WTC11 (cell line): ENCODE measurements around the gene SACS. TPM values are rescaled to one million over a fixed set of nuclear protein-coding genes. Genes with fewer than 3 reads are reported as not detected.

Source experiments
- ATAC-seq: fragments of 200-7000 bp; cut with Tn5 transposase; 2 replicates; pipeline ENCODE4 v1.10.0; 2021; ENCODE audit warnings: mild to moderate bottlenecking, moderate library complexity
- Bru-seq: library from RNA; stranded (reverse); fragments of 400-500 nt; gene quantifications from one replicate; lab custom pipeline; 2021; lab: Mats Ljungman, UMichigan
- CTCF ChIA-PET: fragments of 300-600 bp; sonication (Branson Sonifier 250); formaldehyde crosslinking; loops from one replicate; lab custom pipeline; 2021; ENCODE audit warnings: antibody characterized with exemption; lab: Charles Lee
- POLR2A ChIA-PET: fragments of 350-600 bp; sonication (Branson Sonifier 250); formaldehyde crosslinking; loops from one replicate; lab custom pipeline; 2021; ENCODE audit warnings: antibody characterized with exemption; lab: Charles Lee
- DNase-seq: peaks from one replicate; pipeline ENCODE4 v3.0.0; 2021; ENCODE audit warnings: low spot score
- H3K27ac Mint-ChIP-seq: 2 replicates; pipeline ENCODE4 v1.8.0; 2021; ENCODE audit warnings: mixed read lengths
- H3K27me3 Mint-ChIP-seq: 2 replicates; pipeline ENCODE4 v1.8.0; 2021; ENCODE audit warnings: low read depth, mild to moderate bottlenecking, moderate library complexity, mixed read lengths
- H3K36me3 Mint-ChIP-seq: 2 replicates; pipeline ENCODE4 v1.8.0; 2021; ENCODE audit warnings: mixed read lengths
- H3K4me1 Mint-ChIP-seq: 2 replicates; pipeline ENCODE4 v1.8.0; 2022; ENCODE audit warnings: mixed read lengths
- H3K4me3 Mint-ChIP-seq: 2 replicates; pipeline ENCODE4 v1.8.0; 2021; ENCODE audit warnings: mild to moderate bottlenecking, moderate library complexity, mixed read lengths
- H3K9me3 Mint-ChIP-seq: 2 replicates; pipeline ENCODE4 v1.8.0; 2021; ENCODE audit warnings: mixed read lengths
- CREB1 ChIP-seq: sonication (generic); formaldehyde crosslinking; IDR thresholded peaks from 2 replicates; pipeline ENCODE4 v1.8.0; 2023; ENCODE audit warnings: mild to moderate bottlenecking, missing genetic modification reagents
- ELF4 ChIP-seq: sonication (generic); formaldehyde crosslinking; IDR thresholded peaks from 2 replicates; pipeline ENCODE4 v1.8.1; 2022; ENCODE audit warnings: low read depth, mild to moderate bottlenecking, moderate library complexity, missing genetic modification reagents
- ESRRA ChIP-seq: sonication (generic); formaldehyde crosslinking; IDR thresholded peaks from 2 replicates; pipeline ENCODE4 v1.8.1; 2022; ENCODE audit warnings: mild to moderate bottlenecking, missing genetic modification reagents, borderline replicate concordance
- ETV6 ChIP-seq: sonication (generic); formaldehyde crosslinking; IDR thresholded peaks from 2 replicates; pipeline ENCODE4 v1.8.1; 2022; ENCODE audit warnings: mild to moderate bottlenecking, missing genetic modification reagents
- FOXK1 ChIP-seq: sonication (generic); formaldehyde crosslinking; IDR thresholded peaks from 2 replicates; pipeline ENCODE4 v1.8.0; 2022; ENCODE audit warnings: mild to moderate bottlenecking, moderate library complexity, missing genetic modification reagents
- FOXP1 ChIP-seq: sonication (generic); formaldehyde crosslinking; IDR thresholded peaks from 2 replicates; pipeline ENCODE4 v1.8.0; 2022; ENCODE audit warnings: missing genetic modification reagents, mild to moderate bottlenecking, moderate library complexity, borderline replicate concordance
- GABPB1 ChIP-seq: sonication (generic); formaldehyde crosslinking; IDR thresholded peaks from 2 replicates; pipeline ENCODE4 v1.8.1; 2023; ENCODE audit warnings: mild to moderate bottlenecking, missing genetic modification reagents
- KAT7 ChIP-seq: sonication (generic); formaldehyde crosslinking; IDR thresholded peaks from 2 replicates; pipeline ENCODE4 v1.8.1; 2023; ENCODE audit warnings: missing genetic modification reagents, mild to moderate bottlenecking, borderline replicate concordance
- MYBL2 ChIP-seq: sonication (generic); formaldehyde crosslinking; IDR thresholded peaks from 2 replicates; pipeline ENCODE4 v1.8.1; 2023; ENCODE audit warnings: mild to moderate bottlenecking, moderate library complexity, missing genetic modification reagents
- NR3C1 ChIP-seq: sonication (generic); formaldehyde crosslinking; conservative IDR thresholded peaks from 2 replicates; pipeline ENCODE4 v1.8.1; 2023; ENCODE audit warnings: low read depth, mild to moderate bottlenecking, missing genetic modification reagents
- SP1 ChIP-seq: sonication (generic); formaldehyde crosslinking; conservative IDR thresholded peaks from 2 replicates; pipeline ENCODE4 v1.8.1; 2022; ENCODE audit warnings: missing genetic modification reagents
- TEAD4 ChIP-seq: sonication (generic); formaldehyde crosslinking; IDR thresholded peaks from 2 replicates; pipeline ENCODE4 v1.8.0; 2022; ENCODE audit warnings: mild to moderate bottlenecking, missing genetic modification reagents
- USF1 ChIP-seq: sonication (generic); formaldehyde crosslinking; IDR thresholded peaks from 2 replicates; pipeline ENCODE4 v1.8.0; 2022; ENCODE audit warnings: mild to moderate bottlenecking, missing genetic modification reagents
- ZNF416 ChIP-seq: fragments of 250-450 bp; sonication (Bioruptor Pico); IDR thresholded peaks from 2 replicates; pipeline ENCODE4 v1.9.0; 2021; ENCODE audit warnings: mild to moderate bottlenecking, inconsistent platforms
- long read RNA-seq, 3 experiments: library from RNA in 1 of 3; library from capped mRNA in 1 of 3; library from polyadenylated mRNA in 1 of 3; unstranded in 2 of 3; stranded (forward) in 1 of 3; transcript quantifications; one replicate each; pipeline ENCODE4 v2.0.0, GENCODE V29; 2021
- total RNA-seq: library from RNA; stranded (reverse); gene quantifications from 3 replicates; pipeline ENCODE4 v1.2.3, GENCODE V29; 2021
- TF ChIP-seq, protein P1 (sequence below): sonication (generic); formaldehyde crosslinking; conservative IDR thresholded peaks from 2 replicates; pipeline ENCODE4 v1.8.1; 2023; ENCODE audit warnings: mild to moderate bottlenecking, low read depth, missing genetic modification reagents, moderate library complexity
- TF ChIP-seq, protein P2 (sequence below): sonication (generic); formaldehyde crosslinking; IDR thresholded peaks from 2 replicates; pipeline ENCODE4 v1.8.0; 2022; ENCODE audit warnings: mild to moderate bottlenecking, missing genetic modification reagents
- TF ChIP-seq, protein P3 (sequence below): sonication (generic); formaldehyde crosslinking; IDR thresholded peaks from 2 replicates; pipeline ENCODE4 v1.8.1; 2023; ENCODE audit warnings: mild to moderate bottlenecking, moderate library complexity, missing genetic modification reagents

SACS gene, protein sequence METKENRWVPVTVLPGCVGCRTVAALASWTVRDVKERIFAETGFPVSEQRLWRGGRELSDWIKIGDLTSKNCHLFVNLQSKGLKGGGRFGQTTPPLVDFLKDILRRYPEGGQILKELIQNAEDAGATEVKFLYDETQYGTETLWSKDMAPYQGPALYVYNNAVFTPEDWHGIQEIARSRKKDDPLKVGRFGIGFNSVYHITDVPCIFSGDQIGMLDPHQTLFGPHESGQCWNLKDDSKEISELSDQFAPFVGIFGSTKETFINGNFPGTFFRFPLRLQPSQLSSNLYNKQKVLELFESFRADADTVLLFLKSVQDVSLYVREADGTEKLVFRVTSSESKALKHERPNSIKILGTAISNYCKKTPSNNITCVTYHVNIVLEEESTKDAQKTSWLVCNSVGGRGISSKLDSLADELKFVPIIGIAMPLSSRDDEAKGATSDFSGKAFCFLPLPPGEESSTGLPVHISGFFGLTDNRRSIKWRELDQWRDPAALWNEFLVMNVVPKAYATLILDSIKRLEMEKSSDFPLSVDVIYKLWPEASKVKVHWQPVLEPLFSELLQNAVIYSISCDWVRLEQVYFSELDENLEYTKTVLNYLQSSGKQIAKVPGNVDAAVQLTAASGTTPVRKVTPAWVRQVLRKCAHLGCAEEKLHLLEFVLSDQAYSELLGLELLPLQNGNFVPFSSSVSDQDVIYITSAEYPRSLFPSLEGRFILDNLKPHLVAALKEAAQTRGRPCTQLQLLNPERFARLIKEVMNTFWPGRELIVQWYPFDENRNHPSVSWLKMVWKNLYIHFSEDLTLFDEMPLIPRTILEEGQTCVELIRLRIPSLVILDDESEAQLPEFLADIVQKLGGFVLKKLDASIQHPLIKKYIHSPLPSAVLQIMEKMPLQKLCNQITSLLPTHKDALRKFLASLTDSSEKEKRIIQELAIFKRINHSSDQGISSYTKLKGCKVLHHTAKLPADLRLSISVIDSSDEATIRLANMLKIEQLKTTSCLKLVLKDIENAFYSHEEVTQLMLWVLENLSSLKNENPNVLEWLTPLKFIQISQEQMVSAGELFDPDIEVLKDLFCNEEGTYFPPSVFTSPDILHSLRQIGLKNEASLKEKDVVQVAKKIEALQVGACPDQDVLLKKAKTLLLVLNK (N-terminal part only)
- total RNA-seq: 30.5 to 35.2 TPM (median 30.8 TPM) in 3 replicates
- percentile 79 among the genes with signal in this experiment for Bru-seq, nascent RNA
- long read RNA-seq, experiment 1, full-length matches to known transcripts: 1 of 102 reads
- long read RNA-seq, experiment 1, partial matches to known transcripts: 13 of 102 reads
- long read RNA-seq, experiment 1, other reads (novel, unspliced or antisense): 88 of 102 reads
- long read RNA-seq, experiment 2, partial matches to known transcripts: 3 of 39 reads
- long read RNA-seq, experiment 2, other reads (novel, unspliced or antisense): 35 of 39 reads
- long read RNA-seq, experiment 3, partial matches to known transcripts: 3 of 7 reads
- long read RNA-seq, experiment 3, other reads (novel, unspliced or antisense): 2 of 7 reads

DNA sequence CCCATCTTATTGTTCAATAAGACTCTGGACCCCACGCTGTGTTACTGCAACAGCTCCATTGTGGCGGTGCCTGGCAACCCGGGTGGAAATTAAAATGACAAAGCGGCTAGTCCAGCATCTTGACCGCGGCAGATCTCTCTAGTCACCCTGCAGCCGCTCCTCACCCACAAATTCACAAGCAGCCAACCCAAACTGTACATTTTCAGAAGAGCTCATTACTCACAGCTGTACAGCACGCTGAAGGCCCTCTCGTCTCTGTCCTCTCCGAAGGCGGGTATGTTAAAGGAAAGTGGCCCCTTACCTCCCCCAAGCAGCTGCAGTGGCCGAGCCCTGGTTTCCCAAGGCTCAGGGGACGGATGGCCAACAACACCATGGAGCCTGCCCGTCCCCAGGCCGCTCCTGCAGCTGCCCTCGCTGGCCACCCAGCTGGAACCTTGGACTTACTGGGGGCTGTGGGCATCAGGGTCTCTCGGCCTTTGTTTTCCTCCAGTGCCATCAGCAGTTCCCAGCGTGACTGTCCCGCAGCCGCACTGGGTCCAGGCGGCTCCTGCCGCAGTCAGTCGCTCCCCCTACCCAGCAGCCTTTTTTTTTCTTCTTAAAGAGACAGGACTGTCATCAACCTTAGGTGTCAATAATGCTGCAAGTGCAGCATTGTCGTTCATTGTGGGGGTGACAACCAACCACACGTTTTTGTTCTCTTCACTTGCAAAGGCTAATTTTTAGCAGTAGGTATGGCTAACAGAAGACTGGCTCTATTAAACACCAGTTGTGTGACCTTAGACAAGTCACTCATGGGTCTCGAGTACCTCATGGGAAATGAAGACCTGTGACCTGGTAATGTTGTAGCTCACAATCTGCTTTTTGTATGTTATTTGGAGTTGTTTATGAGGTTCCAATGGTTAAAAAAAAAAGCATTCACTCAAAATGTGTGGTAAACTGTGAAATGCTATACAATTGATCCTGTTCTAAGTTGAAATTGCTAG lies at the start of gene SACS:
SACS (minus strand) TSS at position 532 of the 983 bp plus-strand sequence. CDS start 22,463 bp downstream, outside the sequence.
- Mint-ChIP-seq H3K27ac (peak within 1 kb of the TSS; percentile 93), H3K4me3 (peak within 1 kb of the TSS; percentile 91), H3K27me3 (peaks cover 10% of the 10 kb centered on the region), H3K4me1 (peaks cover 31% of the 10 kb centered on the region), H3K36me3 (peaks cover 4% of the 10 kb centered on the region; the same call in 1 of the 2 replicates), H3K9me3 (no peaks in the 10 kb centered on the region)
- DNase-seq (peak; percentile 82), ATAC-seq (peak; percentile 89)
- CTCF ChIA-PET: interaction anchor here (0.7 to 2.3 kb wide), 8 partner anchors 26 to 456 kb away, joined by 3 to 9 read pairs (median 4); partner anchors contain the start of gene MIPEP
- POLR2A ChIA-PET: interaction anchor here (0.6 to 0.9 kb wide), 2 partner anchors 33 to 330 kb away, joined by 3 read pairs; no protein-coding TSS in a partner anchor
- TF ChIP-seq NR3C1 (CRISPR knock-in tag): no peak
- TF ChIP-seq USF1 (CRISPR knock-in tag): peak; percentile 19; the same call in 1 of the 2 replicates
- TF ChIP-seq TEAD4 (CRISPR knock-in tag): no peak
- TF ChIP-seq ZNF416 (CRISPR knock-in tag): no peak
- TF ChIP-seq ESRRA (CRISPR knock-in tag): no peak
- no peak for TF ChIP-seq KAT7 (CRISPR knock-in tag)
- TF ChIP-seq, protein P1, sequence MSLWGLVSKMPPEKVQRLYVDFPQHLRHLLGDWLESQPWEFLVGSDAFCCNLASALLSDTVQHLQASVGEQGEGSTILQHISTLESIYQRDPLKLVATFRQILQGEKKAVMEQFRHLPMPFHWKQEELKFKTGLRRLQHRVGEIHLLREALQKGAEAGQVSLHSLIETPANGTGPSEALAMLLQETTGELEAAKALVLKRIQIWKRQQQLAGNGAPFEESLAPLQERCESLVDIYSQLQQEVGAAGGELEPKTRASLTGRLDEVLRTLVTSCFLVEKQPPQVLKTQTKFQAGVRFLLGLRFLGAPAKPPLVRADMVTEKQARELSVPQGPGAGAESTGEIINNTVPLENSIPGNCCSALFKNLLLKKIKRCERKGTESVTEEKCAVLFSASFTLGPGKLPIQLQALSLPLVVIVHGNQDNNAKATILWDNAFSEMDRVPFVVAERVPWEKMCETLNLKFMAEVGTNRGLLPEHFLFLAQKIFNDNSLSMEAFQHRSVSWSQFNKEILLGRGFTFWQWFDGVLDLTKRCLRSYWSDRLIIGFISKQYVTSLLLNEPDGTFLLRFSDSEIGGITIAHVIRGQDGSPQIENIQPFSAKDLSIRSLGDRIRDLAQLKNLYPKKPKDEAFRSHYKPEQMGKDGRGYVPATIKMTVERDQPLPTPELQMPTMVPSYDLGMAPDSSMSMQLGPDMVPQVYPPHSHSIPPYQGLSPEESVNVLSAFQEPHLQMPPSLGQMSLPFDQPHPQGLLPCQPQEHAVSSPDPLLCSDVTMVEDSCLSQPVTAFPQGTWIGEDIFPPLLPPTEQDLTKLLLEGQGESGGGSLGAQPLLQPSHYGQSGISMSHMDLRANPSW (CRISPR knock-in tag): no peak
- no peak for TF ChIP-seq ELF4 (CRISPR knock-in tag)
- TF ChIP-seq FOXP1 (CRISPR knock-in tag): peak; percentile 29; the same call in 1 of the 2 replicates
- TF ChIP-seq MYBL2 (CRISPR knock-in tag): no peak
- TF ChIP-seq SP1 (CRISPR knock-in tag): peak; percentile 27
- TF ChIP-seq, protein P2, sequence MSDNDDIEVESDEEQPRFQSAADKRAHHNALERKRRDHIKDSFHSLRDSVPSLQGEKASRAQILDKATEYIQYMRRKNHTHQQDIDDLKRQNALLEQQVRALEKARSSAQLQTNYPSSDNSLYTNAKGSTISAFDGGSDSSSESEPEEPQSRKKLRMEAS (CRISPR knock-in tag): 0 out of 2 replicates have a peak, but pooled peaks have one; percentile 31
- TF ChIP-seq GABPB1 (CRISPR knock-in tag): no peak
- 0 out of 2 replicates have a peak, but pooled peaks have one; percentile 17 for TF ChIP-seq ETV6
- TF ChIP-seq, protein P3, sequence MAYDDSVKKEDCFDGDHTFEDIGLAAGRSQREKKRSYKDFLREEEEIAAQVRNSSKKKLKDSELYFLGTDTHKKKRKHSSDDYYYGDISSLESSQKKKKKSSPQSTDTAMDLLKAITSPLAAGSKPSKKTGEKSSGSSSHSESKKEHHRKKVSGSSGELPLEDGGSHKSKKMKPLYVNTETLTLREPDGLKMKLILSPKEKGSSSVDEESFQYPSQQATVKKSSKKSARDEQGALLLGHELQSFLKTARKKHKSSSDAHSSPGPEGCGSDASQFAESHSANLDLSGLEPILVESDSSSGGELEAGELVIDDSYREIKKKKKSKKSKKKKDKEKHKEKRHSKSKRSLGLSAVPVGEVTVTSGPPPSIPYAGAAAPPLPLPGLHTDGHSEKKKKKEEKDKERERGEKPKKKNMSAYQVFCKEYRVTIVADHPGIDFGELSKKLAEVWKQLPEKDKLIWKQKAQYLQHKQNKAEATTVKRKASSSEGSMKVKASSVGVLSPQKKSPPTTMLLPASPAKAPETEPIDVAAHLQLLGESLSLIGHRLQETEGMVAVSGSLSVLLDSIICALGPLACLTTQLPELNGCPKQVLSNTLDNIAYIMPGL (CRISPR knock-in tag): 0 out of 2 replicates have a peak, but pooled peaks have one; percentile 31
- no peak for TF ChIP-seq FOXK1 (CRISPR knock-in tag)
- no peak for TF ChIP-seq CREB1
